Measurements from ENCODE around the gene IL10RA.

IL10RA gene

DNA sequence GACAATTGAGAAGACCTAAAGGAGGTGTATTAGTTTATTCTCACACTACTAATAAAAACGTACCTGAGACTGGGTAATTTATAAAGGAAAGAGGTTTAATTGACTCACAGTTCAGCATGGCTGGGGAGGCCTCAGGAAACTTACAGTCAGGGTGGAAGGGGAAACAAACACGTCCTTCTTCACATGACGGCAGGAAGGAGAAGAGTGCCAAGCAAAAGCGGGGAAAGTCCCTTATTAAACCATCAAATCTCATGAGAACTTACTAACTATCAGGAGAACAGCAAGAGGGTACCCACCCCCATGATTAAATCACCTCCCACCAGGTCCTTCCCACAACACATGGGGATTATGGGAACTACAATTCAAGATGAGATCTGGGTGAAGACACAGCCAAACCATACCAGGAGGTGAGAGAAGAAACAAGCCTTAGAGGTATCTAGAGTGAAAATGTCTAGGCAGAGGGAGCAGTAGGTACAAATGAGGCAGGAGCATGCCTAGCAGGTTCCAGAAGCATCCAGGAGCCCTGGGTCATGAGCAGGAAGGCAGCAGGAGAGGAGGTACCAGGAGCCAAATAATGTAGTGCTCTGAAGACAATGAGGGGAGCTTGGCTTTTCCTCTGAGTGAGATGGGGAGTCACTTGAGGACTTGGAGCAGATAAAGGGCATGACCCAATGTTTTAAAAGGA lies 31.6 kb downstream of the IL10RA start:
- DNase-seq, result no peak
- in situ Hi-C loops (cut with HindIII; ENCODE audit: low pct_ligation_motif_present, low pct_unique_long_range_greater_than_20kb, low sequenced_read_pairs), result no loop called here

DNA sequence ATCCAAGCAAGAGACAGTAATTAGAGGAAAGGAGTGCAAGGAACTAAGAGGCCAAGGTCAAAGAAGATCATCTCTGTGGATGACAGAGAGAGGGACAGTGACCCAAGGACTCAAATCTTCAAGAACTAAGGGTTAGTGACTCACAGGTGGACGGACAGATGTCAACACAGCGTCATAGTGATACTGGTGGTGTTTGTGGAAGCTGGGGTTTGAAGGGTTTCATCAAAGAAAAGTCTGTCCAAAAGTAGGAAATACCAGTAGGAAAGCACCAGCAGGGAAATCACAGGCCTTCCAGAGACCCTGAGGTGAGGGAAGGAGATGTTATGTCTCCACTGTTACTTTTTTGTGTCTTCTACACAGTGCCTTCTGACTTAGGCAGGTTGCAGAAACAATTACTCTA lies 32.2 kb downstream of the IL10RA start:
- in situ Hi-C loops (cut with HindIII; ENCODE audit: low pct_ligation_motif_present, low pct_unique_long_range_greater_than_20kb, low sequenced_read_pairs), result no loop called here
- no peak for DNase-seq

DNA sequence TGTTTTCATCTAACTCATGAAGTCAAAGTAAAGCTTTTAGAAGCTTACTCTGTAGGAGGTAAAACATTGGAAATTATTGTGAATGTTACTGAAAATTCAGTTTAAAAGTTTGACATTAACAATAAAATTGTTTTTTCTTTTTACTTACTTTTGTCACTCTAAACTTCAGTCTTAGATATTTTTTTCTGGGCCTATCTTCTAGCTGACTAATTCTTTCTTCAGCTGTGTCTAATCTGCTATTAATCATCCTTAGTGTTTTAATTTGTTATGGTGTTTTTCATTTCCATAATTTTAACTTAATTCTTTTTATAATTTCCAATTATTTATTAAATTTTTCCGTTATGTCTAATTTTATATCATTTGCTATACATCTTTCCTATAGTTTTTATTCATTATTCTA lies 35.0 kb downstream of the IL10RA start:
- DNase-seq, result no peak
- in situ Hi-C loops (cut with HindIII; ENCODE audit: low pct_ligation_motif_present, low pct_unique_long_range_greater_than_20kb, low sequenced_read_pairs), result no loop called here

DNA sequence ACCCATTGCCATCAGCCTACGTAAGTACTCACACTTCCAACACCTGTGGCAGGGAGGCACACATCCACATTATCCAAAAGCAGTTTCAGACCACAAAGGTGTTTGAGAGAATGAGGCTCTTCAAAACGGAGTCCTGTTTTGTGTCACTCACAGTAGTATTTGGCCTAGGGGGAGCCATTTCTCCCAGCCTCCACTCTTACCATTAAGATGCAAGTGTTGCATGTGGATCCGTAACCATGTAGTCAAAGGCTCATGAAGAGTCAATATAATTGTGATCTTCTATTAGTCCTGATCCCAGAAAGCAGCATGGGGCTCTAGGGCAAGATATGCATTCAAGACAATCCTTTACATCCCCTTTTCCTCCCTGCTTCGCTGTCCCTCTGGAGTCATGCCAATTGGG lies 41.5 kb downstream of the IL10RA start:
- in situ Hi-C loops (cut with HindIII; ENCODE audit: low pct_ligation_motif_present, low pct_unique_long_range_greater_than_20kb, low sequenced_read_pairs), result no loop called here
- no peak for DNase-seq

- in situ Hi-C loops (cut with HindIII; ENCODE audit: low pct_ligation_motif_present, low pct_unique_long_range_greater_than_20kb, low sequenced_read_pairs), result no loop called here
- no peak for DNase-seq
These were observed 42.4 kb downstream of the IL10RA start for GRCh38 chr11:118028626-118029025.

DNA sequence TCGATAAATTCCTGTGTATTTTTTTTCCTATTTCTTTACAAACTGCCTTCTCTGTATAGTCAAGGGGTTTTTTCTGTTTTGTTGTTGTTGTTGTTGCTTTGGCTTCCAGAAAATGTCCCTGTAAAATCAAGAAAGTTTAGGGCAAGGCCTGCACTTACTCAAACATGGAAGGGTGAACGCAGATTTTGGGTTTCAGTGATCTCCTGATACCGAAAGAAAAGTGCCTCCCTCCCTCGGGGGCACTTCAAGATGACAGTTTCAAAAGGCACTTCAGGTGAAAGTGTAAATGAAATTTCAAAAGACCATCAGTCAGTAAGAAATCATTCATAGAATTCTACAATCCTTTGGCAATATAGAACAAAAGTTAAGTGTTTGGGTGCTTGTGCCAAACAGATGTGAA lies 47.2 kb downstream of the IL10RA start:
- in situ Hi-C loops (cut with HindIII; ENCODE audit: low pct_ligation_motif_present, low pct_unique_long_range_greater_than_20kb, low sequenced_read_pairs), result no loop called here
- DNase-seq, result no peak

DNA sequence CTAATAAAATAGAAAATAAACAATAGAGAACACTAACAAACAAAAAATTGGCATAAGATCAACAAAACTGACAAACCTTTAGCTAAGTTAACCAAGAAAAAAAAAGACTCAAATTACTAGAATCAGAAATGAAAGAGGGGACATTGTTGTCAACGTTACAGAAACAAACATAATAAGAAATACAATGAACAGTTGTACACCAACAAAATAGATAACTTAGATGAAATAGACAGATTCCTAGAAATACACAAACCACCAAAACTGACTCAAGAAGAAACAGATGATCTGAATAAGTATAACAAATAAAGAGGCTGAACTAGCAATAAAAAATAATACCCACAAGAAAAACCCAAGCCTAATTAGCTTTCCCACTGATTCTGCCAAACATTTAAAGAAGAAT lies 55.9 kb downstream of the IL10RA start:
- in situ Hi-C loops (cut with HindIII; ENCODE audit: low pct_ligation_motif_present, low pct_unique_long_range_greater_than_20kb, low sequenced_read_pairs), result no loop called here
- no peak for DNase-seq

GRCh38 chr11:118042796-118043195 lies 56.6 kb downstream of the IL10RA start:
- no peak for DNase-seq
- in situ Hi-C loops (cut with HindIII; ENCODE audit: low pct_ligation_motif_present, low pct_unique_long_range_greater_than_20kb, low sequenced_read_pairs), result no loop called here

GRCh38 chr11:118045191-118045590 lies 59.0 kb downstream of the IL10RA start:
- no peak for DNase-seq
- in situ Hi-C loops (cut with HindIII; ENCODE audit: low pct_ligation_motif_present, low pct_unique_long_range_greater_than_20kb, low sequenced_read_pairs), result no loop called here

GRCh38 chr11:118046051-118046963 lies 60.1 kb downstream of the IL10RA start:
- no peak for DNase-seq
- in situ Hi-C loops (cut with HindIII; ENCODE audit: low pct_ligation_motif_present, low pct_unique_long_range_greater_than_20kb, low sequenced_read_pairs), result no loop called here

DNA sequence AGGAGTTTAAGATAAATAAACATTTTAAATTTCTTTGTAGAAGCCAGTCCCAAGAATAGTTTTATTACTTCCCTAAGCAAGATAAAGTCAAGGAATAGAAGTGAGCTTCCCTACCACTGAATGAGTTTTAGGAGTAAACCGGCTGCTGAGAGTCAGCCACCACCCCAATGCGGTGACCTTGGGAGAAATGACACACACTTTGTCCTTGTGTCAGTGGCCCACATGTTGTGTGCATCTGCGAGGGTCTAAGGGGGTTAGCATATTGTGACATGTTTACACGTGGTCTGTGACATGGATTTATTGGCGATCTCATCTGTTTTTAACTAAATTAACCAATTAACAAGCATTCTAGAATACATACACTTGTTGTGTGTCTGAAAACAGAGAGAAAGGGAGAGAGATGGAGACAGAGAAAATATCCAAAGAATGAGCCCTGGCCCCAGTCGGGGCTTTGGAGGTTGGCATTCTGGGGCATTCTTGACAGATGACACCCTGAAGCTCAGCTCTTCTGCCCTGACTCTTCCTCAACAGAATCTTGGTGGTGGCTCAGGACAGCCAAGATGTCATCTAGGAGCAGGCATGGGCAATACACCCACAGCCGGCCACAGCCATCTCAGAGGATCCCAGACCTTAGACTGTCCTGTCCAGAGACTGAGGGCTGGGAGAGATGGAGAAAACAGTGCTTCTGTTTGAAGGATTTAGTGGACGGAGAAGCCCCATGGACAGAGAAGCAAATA lies 60.9 kb downstream of the IL10RA start:
- no peak for DNase-seq
- in situ Hi-C loops (cut with HindIII; ENCODE audit: low pct_ligation_motif_present, low pct_unique_long_range_greater_than_20kb, low sequenced_read_pairs), result no loop called here

GRCh38 chr11:118047749-118048148 lies 61.6 kb downstream of the IL10RA start:
- in situ Hi-C loops (cut with HindIII; ENCODE audit: low pct_ligation_motif_present, low pct_unique_long_range_greater_than_20kb, low sequenced_read_pairs), result no loop called here
- no peak for DNase-seq

GRCh38 chr11:118048472-118049370 lies 62.5 kb downstream of the IL10RA start:
- DNase-seq, result no peak
- in situ Hi-C loops (cut with HindIII; ENCODE audit: low pct_ligation_motif_present, low pct_unique_long_range_greater_than_20kb, low sequenced_read_pairs), result no loop called here

DNA sequence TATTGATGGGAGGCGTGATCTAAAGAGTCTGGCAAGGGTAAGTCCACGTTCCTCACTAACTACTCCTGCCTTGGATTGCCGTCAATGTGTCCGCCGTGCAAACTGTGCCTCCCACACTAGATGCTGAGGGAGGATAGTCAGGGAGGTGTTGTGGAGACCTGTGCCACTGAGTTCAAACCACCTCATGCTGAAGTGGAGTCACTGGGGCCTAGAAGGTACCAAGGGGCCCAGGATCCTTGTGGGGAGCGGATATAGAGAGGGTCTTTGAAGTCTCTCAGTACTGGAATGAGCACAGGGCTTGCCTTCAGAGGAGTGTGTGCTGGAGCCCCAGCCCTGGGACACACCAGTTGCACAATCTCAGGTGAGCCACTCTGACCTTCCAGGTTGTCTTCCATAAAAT lies 63.6 kb downstream of the IL10RA start:
- in situ Hi-C loops (cut with HindIII; ENCODE audit: low pct_ligation_motif_present, low pct_unique_long_range_greater_than_20kb, low sequenced_read_pairs), result no loop called here
- no peak for DNase-seq

DNA sequence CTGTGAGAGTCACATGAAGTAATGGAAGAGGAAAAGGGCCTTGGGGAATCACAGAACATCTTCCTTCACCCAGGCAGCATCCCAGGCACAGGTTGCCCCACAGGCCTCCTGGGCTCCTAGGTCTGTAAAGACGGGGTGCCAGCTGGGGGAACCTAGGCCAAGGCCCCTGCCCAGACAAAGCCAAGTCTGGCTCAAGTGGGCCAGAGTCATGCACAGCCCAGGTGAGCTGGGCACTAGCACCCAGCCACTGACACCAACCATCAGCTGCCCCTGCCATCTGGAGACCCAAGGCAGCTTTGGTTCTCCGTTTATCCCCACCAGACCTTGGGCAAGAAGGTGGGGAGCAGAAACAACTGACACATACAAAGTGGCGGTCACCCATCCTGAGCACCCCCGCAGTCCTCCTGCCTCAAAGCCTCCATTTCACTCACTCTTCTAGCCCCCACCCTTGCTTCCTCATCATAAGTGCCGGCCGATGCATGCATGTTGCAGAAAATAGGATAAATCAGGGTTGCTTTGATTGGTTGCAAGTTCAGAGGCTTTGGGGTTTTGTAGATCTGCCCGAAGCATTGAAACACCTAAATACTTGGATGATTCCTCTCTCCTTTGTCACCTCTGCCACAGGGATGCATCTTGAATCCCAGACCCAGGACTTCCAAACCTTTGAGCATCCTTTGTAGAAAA lies 64.2 kb downstream of the IL10RA start:
- no peak for DNase-seq
- in situ Hi-C loops (cut with HindIII; ENCODE audit: low pct_ligation_motif_present, low pct_unique_long_range_greater_than_20kb, low sequenced_read_pairs), result no loop called here
